Measurements from ENCODE around the gene FN1. TPM values are rescaled to one million over a fixed set of nuclear protein-coding genes. Genes with fewer than 3 reads are reported as not detected.

Gene FN1
- total and polyA plus RNA-seq, 2 of the 8 experiments (the other 6 are each of a cell fraction or from before 2014, with no cell fraction given), result 42.9 to 109 TPM

- H2AK5ac ChIP-seq (ENCODE audit: low read depth, low read length), result no peak overlapping the region
- H3K9ac ChIP-seq (replicated peaks in 1 of 4; ENCODE audit: extremely low read depth in 1 of 4, low read depth in 3 of 4, low read length in 3 of 4), result no peak overlapping the region
- H4K20me1 ChIP-seq (replicated peaks in 1 of 2; ENCODE audit: control insufficient read depth in 1 of 2, insufficient read depth in 2 of 2, low read length in 2 of 2), result no peaks in the 10 kb centered on the region
- H2AFZ ChIP-seq (ENCODE audit: low read length), result no peak overlapping the region
- no peaks in the 10 kb centered on the region for H3K23me2 ChIP-seq (ENCODE audit: low read depth, low read length)
- H3K4me2 ChIP-seq (ENCODE audit: insufficient read depth in 1 of 2, low read depth in 2 of 2, low read length in 2 of 2), result no peak overlapping the region
- FAIRE-seq, result no peak
- WGBS, 2 experiments (ENCODE audit: extremely low coverage in 1 of 2, insufficient coverage in 1 of 2, insufficient read length in 1 of 2, insufficient replicate concordance in 2 of 2, low coverage in 1 of 2, low lambda C conversion rate in 2 of 2, missing lambda C conversion rate in 1 of 2), result 93% methylated on average over 5 of the region's 5 CpGs; no CpG with 5 or more reads in 1 of the 2 experiments
- no peaks in the 10 kb centered on the region for H3K79me2 ChIP-seq (ENCODE audit: control insufficient read depth in 1 of 2, insufficient read depth in 2 of 2, low read length in 2 of 2)
- no peak overlapping the region for H2BK120ac ChIP-seq (replicated peaks; ENCODE audit: low read depth, low read length)
- no peak overlapping the region for H3K4ac ChIP-seq (replicated peaks; ENCODE audit: insufficient read length, low read depth, low read length)
- no peak overlapping the region for H3K56ac ChIP-seq (replicated peaks; ENCODE audit: insufficient read length, low read depth, low read length)
- ChIA-PET CTCF (ENCODE audit: partially characterized antibody) (interaction anchor here (1.5 kb wide), 1 partner anchor 439 kb away, joined by 3 read pairs; no protein-coding TSS in a partner anchor), POLR2A (ENCODE audit: partially characterized antibody) (no interaction called here)
- no peak overlapping the region for H4K8ac ChIP-seq (ENCODE audit: extremely low read depth, insufficient read depth, low read length)
- no peak overlapping the region for H2BK12ac ChIP-seq (ENCODE audit: low read depth, low read length)
- no peaks in the 10 kb centered on the region for H3K79me1 ChIP-seq (ENCODE audit: low read depth, low read length)
- no peak overlapping the region for H4K5ac ChIP-seq (ENCODE audit: insufficient read length, low read depth, low read length)
- H3K9me3 ChIP-seq (ENCODE audit: insufficient read depth in 2 of 2, low read depth in 1 of 2, low read length in 1 of 2), result no peaks in the 10 kb centered on the region
- no peaks in the 10 kb centered on the region for H3K27me3 ChIP-seq (replicated peaks in 1 of 4; ENCODE audit: control insufficient read depth in 3 of 4, extremely low read depth in 1 of 4, insufficient read depth in 3 of 4, low read length in 3 of 4)
- H2BK5ac ChIP-seq (ENCODE audit: low read depth, low read length), result no peak overlapping the region
- no peak overlapping the region for H3K27ac ChIP-seq (ENCODE audit: low read depth, low read length)
- peaks cover 2 to 28% (median 10%) of the 10 kb centered on the region in 4 experiments; a peak in 3 of 8 replicates for H3K36me3 ChIP-seq (ENCODE audit: control insufficient read depth in 2 of 4, insufficient read depth in 4 of 4, low read length in 3 of 4)
- H3K14ac ChIP-seq (ENCODE audit: insufficient read length), result no peak overlapping the region
- H3K18ac ChIP-seq (ENCODE audit: extremely low read depth, low read length), result no peak overlapping the region
- DNase-seq (ENCODE audit: low read depth in 1 of 2, low spot score in 2 of 2), result no peak
- H2BK20ac ChIP-seq (ENCODE audit: low read length), result no peak overlapping the region
- H4K91ac ChIP-seq (replicated peaks; ENCODE audit: insufficient read length, low read length), result no peak overlapping the region
- H2BK15ac ChIP-seq (ENCODE audit: low read length), result no peak overlapping the region
- no peak overlapping the region for H3K4me3 ChIP-seq (ENCODE audit: extremely low read depth in 1 of 4, insufficient read depth in 2 of 4, low read depth in 3 of 4, low read length in 4 of 4)
- no peak overlapping the region for H3K23ac ChIP-seq (ENCODE audit: insufficient read length)
- H3K4me1 ChIP-seq (replicated peaks in 1 of 4; ENCODE audit: control insufficient read depth in 3 of 4, insufficient read depth in 4 of 4, low read length in 3 of 4), result peaks cover 2 to 6% (median 4%) of the 10 kb centered on the region in 4 experiments; a peak in 4 of 7 replicates
- TF ChIP-seq SIN3A (conservative IDR thresholded peaks at IDR 0.05 in 1 of 2, IDR thresholded peaks at IDR 0.05 in 1 of 2; ENCODE audit: low read depth in 1 of 2, low read length in 2 of 2), result no peak
- no peak for TF ChIP-seq KDM5A (IDR thresholded peaks at IDR 0.05; ENCODE audit: low read length)
- no peak for TF ChIP-seq KDM4A (IDR thresholded peaks at IDR 0.05; ENCODE audit: low read depth, low read length, severe bottlenecking)
- no peak for TF ChIP-seq PHF8 (conservative IDR thresholded peaks at IDR 0.05; ENCODE audit: low read depth, low read length)
- TF ChIP-seq RXRA (IDR thresholded peaks at IDR 0.05; ENCODE audit: insufficient read depth, low read depth, low read length), result no peak
- TF ChIP-seq EGR1 (IDR thresholded peaks at IDR 0.05; ENCODE audit: borderline replicate concordance, low read depth, low read length), result no peak
- no peak for TF ChIP-seq CHD2 (IDR thresholded peaks at IDR 0.05; ENCODE audit: low read length)
- TF ChIP-seq SP4 (IDR thresholded peaks at IDR 0.05; ENCODE audit: low read length), result no peak
- no peak for TF ChIP-seq SP2 (IDR thresholded peaks at IDR 0.05; ENCODE audit: low read length)
- no peak for TF ChIP-seq CEBPB (IDR thresholded peaks at IDR 0.05; ENCODE audit: low read depth, low read length)
- TF ChIP-seq, protein P1, sequence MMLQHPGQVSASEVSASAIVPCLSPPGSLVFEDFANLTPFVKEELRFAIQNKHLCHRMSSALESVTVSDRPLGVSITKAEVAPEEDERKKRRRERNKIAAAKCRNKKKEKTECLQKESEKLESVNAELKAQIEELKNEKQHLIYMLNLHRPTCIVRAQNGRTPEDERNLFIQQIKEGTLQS (IDR thresholded peaks at IDR 0.05; ENCODE audit: insufficient read depth, low read depth, low read length), result no peak
- TF ChIP-seq ASH2L (IDR thresholded peaks at IDR 0.05; ENCODE audit: low read length), result no peak
- TF ChIP-seq SRF (IDR thresholded peaks at IDR 0.05; ENCODE audit: low read depth, low read length), result no peak
Observed at GRCh38 chr2:215391531-215391930, 44.3 kb downstream of the FN1 start.
